ENCODE results near the gene ARF1. TPM values are rescaled to one million over a fixed set of nuclear protein-coding genes. Genes with fewer than 3 reads are reported as not detected.

The ARF1 gene
- total RNA-seq, 1 experiment from 2014 or later: 512 TPM

DNA sequence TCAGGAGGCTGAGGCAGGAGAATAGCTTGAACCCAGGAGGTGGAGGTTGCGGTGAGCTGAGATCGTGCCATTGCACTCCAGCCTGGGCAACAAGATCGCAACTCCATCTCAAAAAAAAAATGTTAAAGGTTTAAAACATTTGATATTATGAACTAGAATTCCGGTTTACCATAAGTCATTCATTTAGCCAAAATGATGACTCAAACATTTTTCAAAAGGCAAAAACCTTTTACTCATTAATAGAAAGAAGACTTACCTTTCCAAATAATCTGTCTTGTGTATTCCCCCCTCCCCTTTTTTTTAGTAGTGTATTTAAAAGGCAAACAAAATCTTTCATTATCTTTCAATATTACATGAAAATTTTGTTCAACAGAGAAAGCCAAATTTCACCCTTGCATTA is 34.8 kb downstream of the ARF1 start:
- H3K36me3 Mint-ChIP-seq (ENCODE audit: insufficient read depth, unreplicated experiment): peaks cover 5% of the 10 kb centered on the region
- H3K4me1 Mint-ChIP-seq (ENCODE audit: low read depth, unreplicated experiment): no peaks in the 10 kb centered on the region
- intact Hi-C loops (cut with micrococcal nuclease; ENCODE audit: unreplicated experiment): no loop called here
- DNase-seq: no peak
- no peak overlapping the region for H3K27ac Mint-ChIP-seq (ENCODE audit: unreplicated experiment)
- no TSS peak for BruUV-seq (replicated peaks)
- CTCF ChIA-PET: no interaction called here
- TF ChIP-seq, protein P1, sequence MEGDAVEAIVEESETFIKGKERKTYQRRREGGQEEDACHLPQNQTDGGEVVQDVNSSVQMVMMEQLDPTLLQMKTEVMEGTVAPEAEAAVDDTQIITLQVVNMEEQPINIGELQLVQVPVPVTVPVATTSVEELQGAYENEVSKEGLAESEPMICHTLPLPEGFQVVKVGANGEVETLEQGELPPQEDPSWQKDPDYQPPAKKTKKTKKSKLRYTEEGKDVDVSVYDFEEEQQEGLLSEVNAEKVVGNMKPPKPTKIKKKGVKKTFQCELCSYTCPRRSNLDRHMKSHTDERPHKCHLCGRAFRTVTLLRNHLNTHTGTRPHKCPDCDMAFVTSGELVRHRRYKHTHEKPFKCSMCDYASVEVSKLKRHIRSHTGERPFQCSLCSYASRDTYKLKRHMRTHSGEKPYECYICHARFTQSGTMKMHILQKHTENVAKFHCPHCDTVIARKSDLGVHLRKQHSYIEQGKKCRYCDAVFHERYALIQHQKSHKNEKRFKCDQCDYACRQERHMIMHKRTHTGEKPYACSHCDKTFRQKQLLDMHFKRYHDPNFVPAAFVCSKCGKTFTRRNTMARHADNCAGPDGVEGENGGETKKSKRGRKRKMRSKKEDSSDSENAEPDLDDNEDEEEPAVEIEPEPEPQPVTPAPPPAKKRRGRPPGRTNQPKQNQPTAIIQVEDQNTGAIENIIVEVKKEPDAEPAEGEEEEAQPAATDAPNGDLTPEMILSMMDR (IDR thresholded peaks at IDR 0.05; ENCODE audit: unreplicated experiment): no peak
- peaks cover 6% of the 10 kb centered on the region for H3K9me3 Mint-ChIP-seq (ENCODE audit: low read depth, unreplicated experiment)
- H3K4me3 Mint-ChIP-seq (ENCODE audit: low read depth, unreplicated experiment): no peak overlapping the region
- no peaks in the 10 kb centered on the region for H3K27me3 Mint-ChIP-seq (ENCODE audit: unreplicated experiment)

DNA sequence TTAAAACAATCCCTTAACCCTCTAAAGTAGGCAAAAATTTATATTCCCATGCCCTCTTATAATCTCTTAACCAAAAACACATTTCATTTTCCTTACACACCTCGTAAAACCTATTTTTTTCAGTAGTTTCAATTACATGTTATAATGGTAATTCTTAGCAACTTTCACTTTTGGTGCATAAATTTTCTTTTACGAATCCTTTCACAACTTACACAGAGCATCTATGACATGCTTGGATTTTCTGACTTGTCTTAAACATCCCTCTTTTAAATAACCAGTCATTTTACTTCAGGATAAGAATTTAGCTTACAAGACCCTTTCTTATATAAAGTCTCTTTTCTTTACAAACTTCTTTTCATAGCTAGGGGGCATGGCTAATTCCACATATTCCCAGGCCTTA is 35.5 kb downstream of the ARF1 start:
- BruUV-seq (replicated peaks): no TSS peak
- peaks cover 6% of the 10 kb centered on the region for H3K9me3 Mint-ChIP-seq (ENCODE audit: low read depth, unreplicated experiment)
- peaks cover 5% of the 10 kb centered on the region for H3K36me3 Mint-ChIP-seq (ENCODE audit: insufficient read depth, unreplicated experiment)
- no peak overlapping the region for H3K27ac Mint-ChIP-seq (ENCODE audit: unreplicated experiment)
- CTCF ChIA-PET: no interaction called here
- no peaks in the 10 kb centered on the region for H3K4me1 Mint-ChIP-seq (ENCODE audit: low read depth, unreplicated experiment)
- DNase-seq: no peak
- no peak overlapping the region for H3K4me3 Mint-ChIP-seq (ENCODE audit: low read depth, unreplicated experiment)
- no peaks in the 10 kb centered on the region for H3K27me3 Mint-ChIP-seq (ENCODE audit: unreplicated experiment)
- intact Hi-C loops (cut with micrococcal nuclease; ENCODE audit: unreplicated experiment): no loop called here
- TF ChIP-seq, protein P1 (IDR thresholded peaks at IDR 0.05; ENCODE audit: unreplicated experiment): no peak

DNA sequence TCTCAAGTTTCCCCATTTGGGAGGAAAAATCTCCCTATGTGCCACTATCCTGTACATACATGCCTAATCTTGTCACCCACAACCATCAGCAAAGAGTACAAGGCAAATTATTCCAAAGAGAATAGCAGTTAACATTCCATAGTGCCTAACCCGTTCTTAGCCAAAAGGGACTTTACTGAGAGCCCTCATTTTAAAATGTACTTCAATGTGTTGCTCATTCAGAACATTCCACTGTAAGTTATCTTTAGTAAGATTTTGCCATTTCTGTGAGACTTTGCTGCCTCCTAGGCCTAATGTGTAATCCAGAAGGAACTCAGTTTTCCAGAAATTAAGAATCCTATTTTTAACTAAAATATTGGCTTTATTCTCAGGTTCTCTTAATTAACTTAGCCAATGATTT is 37.8 kb downstream of the ARF1 start:
- H3K9me3 Mint-ChIP-seq (ENCODE audit: low read depth, unreplicated experiment): peaks cover 6% of the 10 kb centered on the region
- H3K4me1 Mint-ChIP-seq (ENCODE audit: low read depth, unreplicated experiment): peaks cover 11% of the 10 kb centered on the region
- H3K27me3 Mint-ChIP-seq (ENCODE audit: unreplicated experiment): no peaks in the 10 kb centered on the region
- BruUV-seq (replicated peaks): no TSS peak
- H3K27ac Mint-ChIP-seq (ENCODE audit: unreplicated experiment): no peak overlapping the region
- CTCF ChIA-PET: no interaction called here
- H3K36me3 Mint-ChIP-seq (ENCODE audit: insufficient read depth, unreplicated experiment): peaks cover 5% of the 10 kb centered on the region
- intact Hi-C loops (cut with micrococcal nuclease; ENCODE audit: unreplicated experiment): no loop called here
- DNase-seq: no peak
- TF ChIP-seq, protein P1 (IDR thresholded peaks at IDR 0.05; ENCODE audit: unreplicated experiment): no peak
- no peak overlapping the region for H3K4me3 Mint-ChIP-seq (ENCODE audit: low read depth, unreplicated experiment)

DNA sequence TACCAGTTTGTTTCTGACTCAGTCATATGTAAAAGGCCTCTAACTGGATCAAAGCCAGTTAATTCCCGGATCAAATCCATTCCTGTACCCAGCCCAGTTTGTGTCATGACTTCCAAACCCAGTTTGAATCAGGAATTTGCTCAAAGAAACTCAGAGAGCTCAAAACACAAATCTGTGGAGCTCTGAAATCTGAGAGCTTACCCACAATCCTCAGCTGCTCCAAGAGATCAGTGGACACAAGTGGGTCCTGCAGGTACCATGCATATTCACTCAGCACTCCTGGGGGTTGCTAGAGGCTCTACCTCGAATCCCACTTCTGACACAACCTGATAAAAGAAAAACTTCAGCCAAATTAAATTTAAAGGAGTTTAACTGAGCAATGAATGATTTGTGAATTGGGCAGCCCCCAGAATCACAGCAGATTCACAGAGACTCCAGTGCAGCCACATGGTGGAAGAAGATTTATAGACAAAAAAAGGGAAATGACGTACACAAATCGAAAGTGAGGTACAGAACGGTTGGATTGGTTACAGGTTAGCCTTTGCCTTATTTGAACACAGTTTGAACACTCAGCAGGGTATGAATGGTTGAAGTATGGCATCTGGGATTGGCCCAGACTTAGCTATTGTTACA is 38.5 kb downstream of the ARF1 start:
- DNase-seq: no peak
- no peak overlapping the region for H3K4me3 Mint-ChIP-seq (ENCODE audit: low read depth, unreplicated experiment)
- no TSS peak for BruUV-seq (replicated peaks)
- CTCF ChIA-PET: no interaction called here
- peaks cover 6% of the 10 kb centered on the region for H3K9me3 Mint-ChIP-seq (ENCODE audit: low read depth, unreplicated experiment)
- H3K27ac Mint-ChIP-seq (ENCODE audit: unreplicated experiment): no peak overlapping the region
- peaks cover 11% of the 10 kb centered on the region for H3K4me1 Mint-ChIP-seq (ENCODE audit: low read depth, unreplicated experiment)
- H3K36me3 Mint-ChIP-seq (ENCODE audit: insufficient read depth, unreplicated experiment): peaks cover 5% of the 10 kb centered on the region
- TF ChIP-seq, protein P1 (IDR thresholded peaks at IDR 0.05; ENCODE audit: unreplicated experiment): no peak
- H3K27me3 Mint-ChIP-seq (ENCODE audit: unreplicated experiment): no peaks in the 10 kb centered on the region
- intact Hi-C loops (cut with micrococcal nuclease; ENCODE audit: unreplicated experiment): no loop called here

Measured in Calu3 (cell line).